DND-41 (cell line): ENCODE data around the gene ARL4A.

Source experiments
- EZH2 ChIP-seq: IDR thresholded peaks from 3 replicates; pipeline ENCODE4 v1.6.1; 2012; ENCODE audit warnings: borderline replicate concordance, low read depth, mild to moderate bottlenecking, moderate library complexity, low read length, inconsistent platforms; ENCODE audit not compliant: severe bottlenecking
- TF ChIP-seq, protein P1 (sequence below): IDR thresholded peaks from 2 replicates; pipeline ENCODE4 v1.5.1; 2012; ENCODE audit warnings: borderline replicate concordance, low read length, moderate library complexity, mild to moderate bottlenecking; ENCODE audit not compliant: poor library complexity, severe bottlenecking; ENCODE audit errors: extremely low read depth

DNA sequence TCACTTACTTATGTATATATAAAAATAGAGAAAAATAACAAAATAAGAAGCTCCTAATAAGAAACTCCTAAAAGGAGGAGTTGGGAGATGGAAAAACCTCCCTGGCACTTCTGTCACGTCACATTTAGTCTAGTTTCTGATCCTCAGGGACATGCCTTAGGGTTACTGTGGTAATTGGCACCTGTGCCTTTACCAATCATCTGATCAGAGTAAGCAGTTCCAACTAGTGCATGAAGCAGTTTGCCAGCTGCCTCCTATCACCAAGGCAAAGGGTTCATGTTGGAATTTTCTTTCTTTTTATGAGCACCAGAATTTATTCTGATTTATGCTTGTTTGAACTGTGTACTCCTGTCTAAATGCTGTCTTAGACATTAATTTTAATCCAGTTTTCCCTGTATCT, 49.9 kb downstream of the ARL4A start:
- TF ChIP-seq, protein P1, sequence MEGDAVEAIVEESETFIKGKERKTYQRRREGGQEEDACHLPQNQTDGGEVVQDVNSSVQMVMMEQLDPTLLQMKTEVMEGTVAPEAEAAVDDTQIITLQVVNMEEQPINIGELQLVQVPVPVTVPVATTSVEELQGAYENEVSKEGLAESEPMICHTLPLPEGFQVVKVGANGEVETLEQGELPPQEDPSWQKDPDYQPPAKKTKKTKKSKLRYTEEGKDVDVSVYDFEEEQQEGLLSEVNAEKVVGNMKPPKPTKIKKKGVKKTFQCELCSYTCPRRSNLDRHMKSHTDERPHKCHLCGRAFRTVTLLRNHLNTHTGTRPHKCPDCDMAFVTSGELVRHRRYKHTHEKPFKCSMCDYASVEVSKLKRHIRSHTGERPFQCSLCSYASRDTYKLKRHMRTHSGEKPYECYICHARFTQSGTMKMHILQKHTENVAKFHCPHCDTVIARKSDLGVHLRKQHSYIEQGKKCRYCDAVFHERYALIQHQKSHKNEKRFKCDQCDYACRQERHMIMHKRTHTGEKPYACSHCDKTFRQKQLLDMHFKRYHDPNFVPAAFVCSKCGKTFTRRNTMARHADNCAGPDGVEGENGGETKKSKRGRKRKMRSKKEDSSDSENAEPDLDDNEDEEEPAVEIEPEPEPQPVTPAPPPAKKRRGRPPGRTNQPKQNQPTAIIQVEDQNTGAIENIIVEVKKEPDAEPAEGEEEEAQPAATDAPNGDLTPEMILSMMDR = no peak
- no peak for TF ChIP-seq EZH2
